ENCODE results near the gene LRRC25.

The LRRC25 gene

DNA sequence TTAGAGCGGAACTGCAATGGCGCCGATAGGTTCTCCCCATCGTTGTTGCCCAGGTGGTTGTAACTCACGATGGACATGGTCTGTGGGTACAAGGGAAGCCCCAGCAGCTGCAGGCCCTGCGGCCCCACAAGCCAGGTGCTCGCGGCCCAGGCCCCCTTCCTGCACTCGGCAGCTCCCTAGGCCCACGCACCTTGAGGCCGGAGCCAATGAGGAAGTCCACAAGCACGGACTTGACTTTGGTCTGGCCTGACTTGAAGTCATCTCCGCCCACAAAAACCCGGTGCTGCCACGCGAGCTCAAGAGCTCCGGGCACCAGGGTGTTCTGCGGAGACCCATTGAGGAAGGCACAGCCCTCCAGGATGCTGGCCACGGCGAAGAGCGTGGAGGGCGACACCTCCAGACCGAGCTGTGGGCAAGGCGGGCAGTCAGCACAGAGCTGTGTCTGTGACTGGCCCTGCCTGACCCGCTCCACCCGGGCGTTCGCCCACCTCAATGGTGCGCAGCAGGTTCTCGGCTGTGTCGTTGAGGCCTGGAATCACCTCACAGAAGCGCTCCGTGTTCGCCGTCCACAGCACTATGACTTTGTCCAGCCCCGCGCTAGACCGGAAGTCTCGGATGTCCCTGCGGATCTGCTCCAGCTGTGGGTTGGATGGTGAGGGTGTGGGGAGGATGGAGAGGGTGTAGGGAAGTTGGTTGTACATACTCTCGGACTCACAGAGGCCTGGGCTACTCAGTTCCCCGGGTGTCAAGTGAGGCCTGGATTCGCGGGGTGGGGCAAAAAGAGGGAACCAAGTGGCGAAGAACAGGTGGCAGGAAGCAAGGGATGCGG, 38.6 kb upstream of the LRRC25 start:
- no peak for DNase-seq (ENCODE audit: low read depth)

DNA sequence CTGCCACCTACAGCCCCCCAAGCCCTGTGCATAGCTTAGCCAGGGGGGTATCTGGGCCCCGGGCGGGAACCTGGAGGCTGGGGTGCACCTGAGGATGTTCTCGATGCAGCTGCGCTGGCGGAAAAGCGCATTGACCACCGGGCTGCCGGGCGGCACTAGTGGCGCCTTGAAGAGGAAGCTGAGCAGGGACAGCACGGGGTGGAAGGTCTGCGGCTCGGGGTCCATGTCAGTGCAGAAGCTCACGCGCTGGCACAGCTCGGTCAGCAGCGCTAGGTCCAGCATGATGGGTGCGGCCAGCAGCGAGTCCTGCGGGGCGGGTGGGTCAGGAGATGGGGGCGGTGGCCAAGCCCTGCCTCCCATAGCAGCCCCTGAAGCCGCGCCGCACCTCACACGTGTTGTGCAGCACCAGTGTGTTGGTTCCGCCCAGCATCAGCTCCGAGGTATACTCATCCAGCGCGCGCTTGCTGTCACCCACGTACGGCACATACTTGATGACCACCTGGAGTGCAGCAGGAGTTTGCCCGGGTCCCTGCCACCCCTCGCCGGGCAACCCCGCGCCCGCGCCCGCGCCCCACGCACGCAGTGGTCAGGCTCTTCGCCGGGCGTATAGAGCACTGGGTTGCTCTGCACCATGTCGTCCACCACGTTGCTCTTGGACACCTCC, 37.9 kb upstream of the LRRC25 start:
- no peak for DNase-seq (ENCODE audit: low read depth)

DNA sequence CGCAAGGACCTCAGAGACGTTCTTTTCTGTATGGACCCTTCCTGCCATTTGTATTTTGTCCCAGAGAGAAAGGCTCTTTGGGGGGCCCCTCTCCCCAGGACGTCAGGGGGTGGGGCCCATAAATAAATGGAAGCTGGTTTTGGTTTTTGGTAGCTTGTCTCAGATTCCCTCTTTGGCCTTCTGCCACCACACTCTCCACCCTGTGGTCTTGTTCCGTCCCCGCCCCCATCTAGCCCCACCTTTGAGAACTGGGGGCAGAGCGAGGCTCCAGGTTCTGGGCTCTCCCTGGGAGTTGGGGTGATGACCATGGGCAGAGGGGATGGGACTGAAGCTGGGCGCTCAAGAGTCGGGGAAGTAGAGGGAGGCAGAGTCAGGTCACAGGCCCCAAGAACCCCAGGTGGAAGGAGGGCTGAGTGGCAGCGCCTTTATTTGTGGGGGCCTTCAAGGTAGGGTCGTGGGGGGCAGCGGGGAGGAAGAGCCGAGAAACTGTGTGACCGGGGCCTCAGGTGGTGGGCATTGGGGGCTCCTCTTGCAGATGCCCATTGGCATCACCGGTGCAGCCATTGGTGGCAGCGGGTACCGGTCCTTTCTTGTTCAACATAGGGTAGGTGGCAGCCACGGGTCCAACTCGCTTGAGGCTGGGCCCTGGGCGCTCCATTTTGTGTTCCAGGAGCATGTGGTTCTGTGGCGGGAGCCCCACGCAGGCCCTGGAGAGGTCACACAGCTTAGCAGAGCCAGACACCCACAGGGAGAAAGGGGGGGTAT, 37.2 kb upstream of the LRRC25 start:
- no peak for DNase-seq (ENCODE audit: low read depth)

DNA sequence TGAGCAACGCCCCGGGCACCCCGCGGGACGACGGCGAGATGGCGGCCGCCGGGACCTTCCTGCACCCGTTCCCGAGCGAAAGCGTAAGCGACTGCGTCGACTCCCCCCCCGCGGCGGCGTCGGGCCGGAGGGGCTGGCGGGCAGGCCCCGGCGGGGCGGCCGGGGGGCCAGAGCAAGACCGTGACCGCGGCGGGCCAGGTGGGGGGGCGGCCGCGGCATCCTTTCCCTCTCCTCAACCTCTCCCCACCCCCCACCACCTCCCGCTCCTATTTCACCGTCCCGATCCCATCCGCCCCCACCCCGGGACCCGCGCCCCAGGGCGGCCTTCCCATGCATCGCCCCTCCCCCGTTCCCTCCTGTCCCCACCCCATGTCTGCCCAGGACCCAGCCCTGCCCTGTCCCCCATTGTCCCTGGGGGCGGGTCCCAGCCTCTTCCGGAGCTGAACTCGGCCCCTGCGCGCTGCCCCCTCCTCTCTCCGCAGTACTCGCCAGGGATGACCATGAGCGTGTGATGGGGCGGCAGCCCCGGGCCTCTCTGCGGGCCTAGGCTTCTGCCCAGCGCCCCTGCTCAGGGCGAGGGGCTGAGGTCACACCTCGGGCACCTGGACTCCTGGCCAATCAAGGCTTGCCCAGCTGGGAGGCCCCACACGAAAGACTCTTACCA, 36.4 kb upstream of the LRRC25 start:
- DNase-seq (ENCODE audit: low read depth) = no peak

DNA sequence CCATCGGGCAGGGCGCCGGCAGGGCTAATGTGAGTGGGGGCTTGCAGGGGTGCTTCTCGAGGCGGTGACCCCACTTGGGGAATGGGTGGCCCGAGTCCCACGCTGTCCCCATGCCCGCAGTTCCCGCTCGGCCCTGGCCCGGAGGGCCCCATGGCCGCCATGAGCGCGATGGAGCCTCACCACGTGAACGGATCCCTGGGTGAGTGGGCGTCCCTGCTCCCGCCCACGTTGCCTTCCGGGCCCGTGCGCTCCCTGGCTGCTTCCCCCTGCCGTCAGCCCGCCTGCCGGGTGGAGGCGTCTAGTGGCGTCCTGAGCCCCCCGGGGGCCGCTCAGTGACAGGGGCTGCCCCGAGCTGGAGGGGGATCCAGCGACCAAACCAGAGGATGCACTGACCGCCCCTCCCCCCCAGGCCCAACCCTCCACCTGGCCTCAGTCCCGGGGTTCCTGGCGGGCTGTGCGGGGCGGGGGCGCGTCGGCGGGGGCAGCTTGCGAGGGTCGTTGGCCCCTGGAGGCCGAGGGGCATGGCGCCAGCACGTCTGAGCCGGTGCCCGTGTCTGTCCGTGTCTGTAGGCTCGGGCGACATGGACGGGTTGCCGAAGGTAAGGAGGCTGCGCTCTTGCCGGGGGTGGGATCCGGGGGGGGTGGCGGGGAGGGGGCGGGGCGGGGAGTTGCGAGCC, 35.7 kb upstream of the LRRC25 start:
- no peak for DNase-seq (ENCODE audit: low read depth)

DNA sequence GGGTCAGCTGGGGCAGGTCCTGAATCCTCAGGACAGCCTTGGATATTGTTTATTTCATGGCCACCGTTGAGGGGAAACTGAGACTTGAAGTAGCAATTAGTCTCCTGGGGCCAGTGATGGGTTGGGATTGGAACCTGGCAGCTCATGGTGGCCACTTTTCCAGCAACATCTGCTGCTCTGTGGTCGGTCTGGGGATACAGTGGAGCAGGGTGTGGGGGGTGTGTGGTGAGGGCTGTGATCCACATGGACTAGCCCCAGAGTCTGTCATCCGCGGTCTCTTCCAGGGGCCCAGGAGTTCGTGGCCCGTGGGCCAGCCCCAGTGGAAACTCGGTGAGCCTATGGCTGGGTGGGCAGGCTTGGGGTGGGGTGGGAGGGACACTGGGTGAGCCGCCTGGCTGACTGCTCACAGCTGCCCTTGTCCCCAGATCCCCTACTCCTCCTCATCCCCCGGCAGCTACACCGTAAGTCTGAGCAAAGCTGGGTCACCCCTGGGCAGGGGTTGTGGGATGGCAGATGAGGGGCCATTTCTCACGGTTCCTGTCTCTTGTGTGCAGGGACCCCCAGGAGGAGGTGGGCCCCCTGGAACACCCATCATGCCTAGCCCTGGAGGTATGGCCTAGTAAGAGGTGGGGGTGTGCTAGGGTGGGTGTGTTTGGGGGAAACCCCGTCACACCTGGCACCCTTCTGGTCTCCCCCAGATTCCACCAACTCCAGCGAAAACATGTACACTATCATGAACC, 35.0 kb upstream of the LRRC25 start:
- DNase-seq (ENCODE audit: low read depth) = no peak

DNA sequence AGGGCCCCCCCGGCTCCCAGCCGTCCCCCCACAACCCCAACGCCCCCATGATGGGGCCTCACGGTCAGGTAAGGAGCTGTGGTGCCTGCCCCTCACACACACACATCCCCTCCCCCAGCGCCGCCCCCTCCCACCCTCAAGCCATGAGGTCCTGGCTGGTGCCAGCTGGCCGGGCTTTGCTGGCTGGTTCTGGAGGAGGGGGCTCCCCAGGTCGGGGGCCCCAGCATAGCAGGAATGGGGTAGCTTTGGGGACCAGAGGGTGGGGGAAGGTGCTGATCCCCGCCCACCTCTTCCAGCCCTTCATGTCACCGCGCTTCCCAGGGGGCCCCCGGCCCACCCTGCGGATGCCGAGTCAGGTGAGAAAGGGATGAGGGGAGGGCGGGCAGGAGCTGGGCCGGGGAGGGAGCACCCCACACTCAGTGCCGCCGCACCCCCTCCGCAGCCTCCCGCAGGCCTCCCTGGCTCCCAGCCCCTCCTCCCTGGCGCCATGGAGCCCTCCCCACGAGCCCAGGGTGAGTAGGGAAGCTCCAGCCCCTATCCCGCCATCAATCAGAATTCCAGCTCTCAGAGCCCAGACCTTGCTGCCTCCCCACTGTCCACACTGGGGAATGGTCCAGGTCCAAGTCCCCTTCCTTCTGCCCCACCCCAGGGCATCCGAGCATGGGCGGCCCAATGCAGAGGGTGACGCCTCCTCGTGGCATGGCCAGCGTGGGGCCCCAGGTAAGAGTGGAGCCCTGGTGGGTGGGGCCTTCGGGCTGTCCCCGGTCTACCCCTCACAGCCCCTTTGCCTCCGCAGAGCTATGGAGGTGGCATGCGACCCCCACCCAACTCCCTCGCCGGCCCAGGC, 34.2 kb upstream of the LRRC25 start:
- no peak for DNase-seq (ENCODE audit: low read depth)

DNA sequence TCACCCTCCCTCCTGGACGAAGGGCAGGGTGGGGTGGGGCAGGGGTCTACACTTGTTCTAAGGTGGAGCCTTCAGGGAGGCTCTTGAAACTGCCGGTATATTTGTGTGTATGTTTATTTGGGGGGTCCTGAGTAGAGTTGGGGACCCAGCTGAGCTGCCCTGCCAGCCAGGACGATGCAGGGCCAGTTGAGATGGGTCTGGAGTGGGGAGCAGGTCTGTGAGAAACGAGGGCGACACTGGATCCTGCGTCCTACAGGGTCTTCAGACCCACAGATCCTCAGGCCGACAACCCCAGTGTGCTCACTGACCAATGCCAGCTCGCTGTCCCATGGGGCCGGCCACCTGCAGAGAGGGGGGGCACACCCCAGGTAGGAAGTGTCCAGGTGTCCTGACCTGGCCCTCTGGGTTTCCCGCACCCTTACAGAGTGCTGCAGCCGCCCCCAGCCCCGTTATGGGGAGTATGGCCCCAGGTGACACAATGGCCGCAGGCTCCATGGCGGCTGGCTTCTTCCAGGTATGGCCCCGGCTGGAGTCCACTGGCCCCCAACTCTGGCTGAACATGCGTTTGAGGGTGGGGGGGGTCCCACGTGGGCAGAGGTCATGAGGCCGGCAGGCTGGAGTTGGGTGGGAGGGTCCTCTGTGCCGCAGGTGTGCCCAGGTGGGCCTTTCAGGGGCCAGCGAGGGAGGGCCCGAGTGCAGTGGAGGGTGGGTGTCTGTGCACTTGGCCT, 33.2 kb upstream of the LRRC25 start:
- no peak for DNase-seq (ENCODE audit: low read depth)

DNA sequence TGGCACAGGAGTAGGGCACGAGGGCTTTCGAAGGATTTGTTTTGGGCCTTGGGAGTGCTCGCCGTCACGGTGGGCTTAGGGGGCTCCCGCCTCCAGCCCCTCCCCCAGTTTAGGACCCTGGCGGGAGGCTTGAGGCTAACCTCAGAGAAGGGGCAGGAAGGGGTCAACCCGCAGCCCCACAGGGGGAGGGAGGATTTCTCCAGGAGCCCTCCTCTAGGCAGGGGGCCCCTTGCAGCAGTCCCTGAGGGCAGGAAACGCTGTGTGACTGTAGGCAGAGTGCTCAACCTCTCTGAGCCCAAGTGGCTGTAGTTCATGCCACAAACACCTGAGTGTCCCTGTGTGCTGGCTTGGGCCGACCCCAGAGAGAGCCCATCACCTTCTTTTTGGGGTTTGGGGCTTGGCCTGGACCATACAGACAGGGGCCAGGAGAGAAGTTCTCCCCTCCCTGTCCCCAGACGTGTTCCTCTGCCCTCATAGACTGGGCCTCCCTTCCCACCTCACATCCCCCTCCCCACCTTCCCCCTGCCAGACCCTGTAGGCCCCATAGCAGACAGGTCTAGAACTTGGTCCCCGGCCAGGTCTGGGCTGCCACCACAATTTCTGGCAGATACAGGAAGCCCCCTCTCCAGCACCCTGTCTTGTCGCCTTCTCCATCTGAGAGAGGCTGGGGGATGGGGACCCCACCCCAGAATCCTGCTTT, 32.4 kb upstream of the LRRC25 start:
- no peak for DNase-seq (ENCODE audit: low read depth)

DNA sequence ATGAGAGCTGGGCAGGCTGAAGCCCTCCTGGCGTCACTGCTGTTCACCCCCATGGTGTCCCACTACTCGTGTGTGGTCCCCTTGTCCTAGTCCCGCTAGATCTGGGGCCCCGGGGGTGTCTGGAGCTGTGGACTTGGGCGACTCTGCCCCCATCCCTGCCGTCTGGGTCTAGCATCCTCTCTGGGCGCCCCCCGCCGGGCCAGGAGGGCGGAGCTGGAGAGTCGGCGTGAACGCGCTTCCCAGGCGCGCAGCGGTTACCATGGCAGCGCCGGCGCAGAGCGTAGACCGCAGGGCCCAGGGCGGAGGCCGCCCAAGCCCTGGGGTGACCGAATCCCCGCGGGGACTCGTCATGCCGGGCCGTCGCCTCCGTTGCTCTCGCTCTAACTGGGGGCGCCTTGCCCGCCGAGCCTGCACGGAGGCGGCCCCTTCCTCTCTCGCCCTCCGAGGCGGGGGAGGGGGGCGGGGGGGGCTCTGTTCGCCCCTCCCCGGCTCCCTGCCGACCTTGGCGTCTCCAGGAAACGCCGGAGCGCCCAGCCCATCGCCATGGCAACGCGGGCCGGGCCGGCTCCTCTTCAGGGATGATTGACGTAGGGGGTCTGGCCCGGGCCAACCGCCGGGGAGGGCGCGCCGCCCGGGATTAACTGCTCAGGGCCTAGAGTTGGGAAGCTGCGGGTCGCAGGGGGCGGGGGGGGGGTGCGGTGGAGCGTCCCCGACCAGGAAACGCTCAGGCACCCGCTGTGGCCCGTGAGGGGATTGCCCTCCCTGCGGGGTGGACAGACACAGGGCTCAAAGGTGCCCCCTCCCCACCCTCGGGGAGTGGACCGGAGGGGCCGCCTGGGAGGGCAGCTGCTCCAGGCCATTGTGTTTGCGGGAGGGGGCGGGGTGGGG, 31.6 kb upstream of the LRRC25 start:
- no peak for DNase-seq (ENCODE audit: low read depth)

DNA sequence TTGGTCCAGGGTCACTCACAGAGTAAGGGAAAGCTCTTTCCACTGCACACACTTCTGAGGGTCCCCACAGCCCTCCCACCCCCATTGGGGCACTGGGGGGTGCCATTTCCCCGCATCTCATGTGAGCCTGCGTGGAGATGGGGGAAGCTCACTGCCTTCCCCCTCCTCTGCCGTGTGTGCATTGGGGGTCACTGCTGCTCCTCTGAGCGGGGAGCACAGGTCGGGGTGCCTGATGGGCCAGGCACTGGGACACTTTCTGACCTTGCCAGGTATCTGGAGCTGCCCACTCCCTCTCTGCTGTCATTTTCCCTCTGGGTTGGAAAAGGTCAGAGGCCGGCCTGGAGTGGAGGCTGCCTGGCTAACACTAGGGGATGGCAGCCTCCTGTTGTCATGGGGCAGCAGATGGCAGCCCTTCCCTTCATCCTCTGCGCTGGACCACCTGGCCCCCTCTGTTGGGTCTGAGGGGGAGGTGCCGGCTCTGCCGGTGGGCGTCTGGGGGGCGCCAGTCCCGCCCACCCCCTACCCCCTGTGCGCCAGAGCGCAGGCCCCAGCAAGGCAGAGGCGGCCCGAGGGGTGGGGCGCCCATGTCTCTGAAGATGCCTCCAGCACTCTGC, 30.9 kb upstream of the LRRC25 start:
- DNase-seq (ENCODE audit: low read depth) = no peak

DNA sequence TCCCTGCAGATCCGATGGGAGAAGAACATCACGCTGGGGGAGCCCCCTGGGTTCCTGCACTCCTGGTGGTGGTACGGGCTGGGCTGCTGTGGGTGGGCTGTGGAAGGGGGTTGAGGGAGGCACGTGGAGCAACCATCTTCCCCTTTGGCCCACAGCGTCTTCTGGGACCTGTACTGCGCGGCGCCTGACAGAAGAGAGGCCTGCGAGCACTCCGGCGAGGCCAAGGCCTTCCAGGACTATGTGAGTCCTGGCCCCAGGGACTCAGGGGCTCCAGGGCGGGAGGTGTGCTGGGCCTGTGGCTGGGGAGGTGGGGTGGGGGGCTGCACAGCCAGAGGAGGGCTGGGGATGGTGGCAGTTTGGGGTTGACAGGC, 30.3 kb upstream of the LRRC25 start:
- no peak for DNase-seq (ENCODE audit: low read depth)

DNA sequence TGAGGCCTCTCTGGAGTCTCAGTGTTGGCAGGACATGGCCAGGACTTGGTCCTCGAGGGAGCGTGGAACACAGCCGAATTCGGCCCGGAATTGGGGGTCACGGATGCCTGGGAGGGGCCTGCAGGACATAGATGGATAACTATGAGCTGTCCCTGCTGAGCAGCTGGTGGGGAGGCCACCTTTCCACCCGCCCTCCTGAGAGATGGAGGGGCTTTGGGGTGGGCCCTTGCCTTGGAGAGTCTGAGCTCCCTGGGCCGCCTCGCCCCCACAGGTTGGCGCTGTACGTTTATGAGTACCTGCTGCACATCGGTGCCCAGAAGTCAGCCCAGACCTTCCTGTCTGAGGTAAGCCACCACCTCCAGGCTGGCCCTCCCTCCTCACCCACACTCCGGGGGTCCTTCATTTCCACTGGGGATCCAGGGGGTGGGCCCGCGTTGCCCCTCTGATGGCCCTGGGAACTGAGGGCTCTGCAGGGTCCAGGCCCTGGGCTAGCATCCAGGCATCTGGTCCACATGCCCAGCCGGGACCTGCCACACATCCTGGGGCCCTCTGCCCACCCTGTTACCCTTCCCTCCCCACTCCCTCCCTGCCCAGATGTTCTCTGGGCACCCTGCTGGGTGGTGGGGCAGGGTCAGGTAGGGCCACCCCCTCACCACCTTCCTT, 29.8 kb upstream of the LRRC25 start:
- no peak for DNase-seq (ENCODE audit: low read depth)

DNA sequence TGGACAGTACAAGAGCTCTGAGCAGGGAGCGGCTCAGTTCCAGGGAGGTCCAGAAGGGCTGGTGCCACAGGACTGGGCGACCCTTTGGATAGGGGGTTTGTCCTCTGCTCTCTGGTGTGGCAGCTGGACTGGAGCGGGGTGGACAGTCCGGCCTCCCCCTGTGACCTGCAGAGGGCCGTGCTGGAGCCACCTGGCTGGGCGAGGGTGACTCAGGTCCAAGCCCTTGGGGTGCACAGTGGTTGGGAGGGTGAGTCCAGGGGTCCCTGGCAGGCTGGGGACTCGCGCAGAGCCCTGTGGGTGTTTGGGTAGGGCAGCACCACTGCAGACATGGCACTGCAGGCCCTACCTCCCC, 29.0 kb upstream of the LRRC25 start:
- DNase-seq (ENCODE audit: low read depth) = no peak

DNA sequence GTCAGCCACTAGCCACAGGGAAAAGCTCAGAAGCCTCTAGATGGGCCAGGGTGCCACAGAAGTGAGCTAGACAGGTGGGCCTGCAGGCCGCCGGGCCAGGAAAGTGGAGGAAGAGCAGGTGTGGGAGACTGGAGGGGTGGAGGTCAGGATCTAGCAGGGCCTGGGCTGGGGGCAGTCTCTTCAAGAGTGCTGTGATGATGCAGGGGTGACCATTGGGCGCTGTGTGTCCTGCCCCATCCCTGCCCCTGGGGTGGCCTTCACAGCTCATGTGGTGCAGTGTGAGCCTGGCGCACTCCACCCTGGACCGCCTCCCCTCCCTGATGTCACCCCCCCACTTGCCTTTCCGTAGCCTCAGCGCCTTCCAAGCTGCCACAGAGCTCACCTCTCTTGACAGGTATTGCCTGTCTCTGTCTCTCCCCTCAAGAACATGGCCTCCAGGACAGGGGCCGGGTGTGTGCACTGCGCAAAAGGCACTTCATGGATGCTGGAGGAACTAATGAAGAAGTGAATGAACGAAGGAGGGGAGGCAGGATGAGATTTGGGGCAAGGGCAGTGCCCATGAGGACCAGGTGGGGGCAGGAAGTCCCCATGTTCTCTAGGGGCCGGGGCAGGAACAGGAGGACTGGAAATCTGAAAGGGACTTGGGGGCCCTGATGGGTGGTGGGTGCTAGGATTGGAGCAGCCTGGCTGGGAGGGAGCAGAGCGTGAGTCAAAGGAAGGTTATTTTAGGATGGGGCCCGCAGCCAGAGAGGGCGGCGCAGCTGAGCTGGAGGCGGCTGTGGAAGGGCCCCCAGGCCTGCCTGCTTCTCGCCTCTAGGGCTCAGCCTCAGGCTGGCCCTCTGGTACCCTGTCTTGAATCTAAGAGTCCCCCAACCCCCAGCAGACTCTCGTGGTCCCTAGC, 28.3 kb upstream of the LRRC25 start:
- no peak for DNase-seq (ENCODE audit: low read depth)
